ENCODE measurements around the gene OTOG. TPM values are rescaled to one million over a fixed set of nuclear protein-coding genes. Genes with fewer than 3 reads are reported as not detected.

OTOG gene
- total RNA-seq, 1 experiment from 2014 or later, result 0.35 TPM

GRCh38 chr11:17537261-17537660 lies 9.8 kb upstream of the OTOG start:
- Histone ChIP-seq H3K9me3 (ENCODE audit: control insufficient read depth, low read depth, low read length) (no peaks in the 10 kb centered on the region), H3T11ph (ENCODE audit: low read length) (no peak overlapping the region), H3K27ac (ENCODE audit: insufficient read length, low read depth, low read length) (no peak overlapping the region), H2BK15ac (ENCODE audit: low read depth, low read length) (no peak overlapping the region), H3K18ac (ENCODE audit: insufficient read length, low read depth, low read length) (no peak overlapping the region), H2AFZ (ENCODE audit: low read length) (no peak overlapping the region), H4K5ac (ENCODE audit: insufficient read length, low read depth, low read length) (no peak overlapping the region), H3K4ac (ENCODE audit: low read depth, low read length) (no peak overlapping the region), H3K79me2 (ENCODE audit: insufficient read depth, low read length) (no peaks in the 10 kb centered on the region), H2BK20ac (ENCODE audit: low read depth, low read length, poor library complexity, severe bottlenecking) (no peak overlapping the region), H3K4me1 (ENCODE audit: insufficient read depth, low read length) (no peaks in the 10 kb centered on the region), H2BK12ac (ENCODE audit: insufficient read length, low read depth, low read length) (no peak overlapping the region), H3K4me2 (ENCODE audit: insufficient read depth, insufficient read length, low read length) (no peak overlapping the region), H3K23ac (ENCODE audit: insufficient read length, low read depth, low read length) (no peak overlapping the region), H3K27me3 (ENCODE audit: insufficient read depth, low read length) (no peaks in the 10 kb centered on the region), H2AK5ac (ENCODE audit: insufficient read length, low read length) (no peak overlapping the region), H4K91ac (ENCODE audit: insufficient read length, low read depth, low read length) (no peak overlapping the region), H3K79me1 (ENCODE audit: insufficient read depth, low read depth, low read length, poor library complexity, severe bottlenecking) (no peaks in the 10 kb centered on the region), H4K8ac (replicated peaks; ENCODE audit: insufficient read length, low read depth, low read length) (no peak overlapping the region), H2BK120ac (ENCODE audit: low read depth, low read length, poor library complexity, severe bottlenecking) (no peak overlapping the region), H3K9ac (ENCODE audit: extremely low read depth, insufficient read length, low read length) (no peak overlapping the region), H3K23me2 (ENCODE audit: insufficient read length, low read depth, low read length, poor library complexity, severe bottlenecking) (no peaks in the 10 kb centered on the region), H4K20me1 (ENCODE audit: control insufficient read depth, insufficient read depth, insufficient read length) (no peaks in the 10 kb centered on the region), H3K56ac (ENCODE audit: insufficient read length, low read depth, low read length) (no peak overlapping the region), H3K14ac (ENCODE audit: insufficient read depth, low read length) (no peak overlapping the region), H2BK5ac (ENCODE audit: insufficient read length, low read length) (no peak overlapping the region)
- Mint-ChIP-seq H3K4me3 (no peak overlapping the region), H3K36me3 (ENCODE audit: insufficient read depth in 1 of 3, low read depth in 3 of 3) (no peaks in the 10 kb centered on the region), H3K27ac (no peak overlapping the region), H3K4me1 (peaks cover 19 to 24% of the 10 kb centered on the region in 2 experiments), H3K9me3 (no peaks in the 10 kb centered on the region), H3K27me3 (ENCODE audit: low read depth) (peaks cover 17% of the 10 kb centered on the region)
- WGBS (ENCODE audit: extremely low coverage, insufficient read length, low lambda C conversion rate), result no CpG with 5 or more reads among the region's 8 CpGs
- TF ChIP-seq CTCF (conservative IDR thresholded peaks at IDR 0.05), result no peak
- DNase-seq, result no peak
